ENCODE data around the gene BRS3.
"Not testable (repeated sequence)": the region's sequence is repeated elsewhere in the genome, so short reads cannot be mapped to it uniquely, and the experiment has no call there.

BRS3 gene

DNA sequence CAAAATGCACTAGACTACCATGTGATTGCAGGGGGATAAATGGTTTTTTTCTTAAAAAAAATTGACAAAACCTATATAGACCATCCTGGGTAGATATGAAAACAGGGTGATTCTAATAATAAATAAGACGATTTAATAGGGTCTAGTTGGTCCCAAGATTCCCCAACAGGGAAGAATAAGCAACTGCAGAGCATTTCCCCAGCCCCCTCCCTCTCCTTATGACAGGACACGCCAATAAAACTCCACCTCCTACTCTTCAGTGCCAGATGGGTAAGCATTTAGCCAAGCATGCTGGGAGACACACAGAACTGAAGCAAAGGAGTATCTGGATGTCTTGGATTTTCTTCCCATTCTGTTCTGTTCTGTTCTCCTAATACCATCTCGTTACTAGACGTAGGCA lies at the start of gene BRS3:
Gene BRS3, plus strand, starts transcription at position 301 of the 400 bp plus-strand sequence. CDS start 168 bp downstream, outside the sequence.
- DNase-seq (ENCODE audit: low read depth): no peak

DNA sequence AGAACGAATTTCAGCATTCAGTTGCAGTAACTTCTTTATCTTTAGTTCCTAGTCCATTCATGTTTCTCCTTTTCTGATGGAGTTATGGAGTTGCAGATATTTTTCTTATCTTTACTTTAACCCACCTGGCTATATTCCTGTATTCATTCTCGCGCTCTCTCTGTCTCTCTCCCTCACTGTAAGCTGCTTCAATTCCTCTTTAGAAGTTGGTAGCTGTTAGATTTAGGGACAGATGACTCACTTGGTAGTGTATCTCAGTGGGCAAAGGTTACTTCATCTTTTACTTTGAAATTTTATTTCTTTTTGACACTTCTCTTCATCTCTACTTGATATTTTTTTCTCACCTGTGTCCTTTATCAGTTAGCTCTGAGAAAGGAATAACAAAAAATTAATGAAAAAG lies 49.6 kb upstream of the BRS3 start:
- DNase-seq (ENCODE audit: low read depth): no peak

DNA sequence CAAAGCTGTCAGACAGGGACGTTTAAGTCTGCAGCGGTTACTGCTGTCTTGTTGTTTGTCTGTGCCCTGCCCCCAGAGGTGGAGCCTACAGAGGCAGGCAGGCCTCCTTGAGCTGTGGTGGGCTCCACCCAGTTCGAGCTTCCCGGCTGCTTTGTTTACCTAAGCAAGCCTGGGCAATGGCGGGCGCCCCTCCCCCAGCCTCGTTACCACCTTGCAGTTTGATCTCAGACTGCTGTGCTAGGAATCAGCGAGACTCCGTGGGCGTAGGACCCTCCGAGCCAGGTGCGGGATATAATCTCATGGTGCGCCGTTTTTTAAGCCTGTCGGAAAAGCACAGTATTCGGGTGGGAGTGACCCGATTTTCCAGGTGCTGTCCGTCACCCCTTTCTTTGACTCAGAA lies 42.1 kb upstream of the BRS3 start:
- DNase-seq (ENCODE audit: low read depth): not testable (repeated sequence)

DNA sequence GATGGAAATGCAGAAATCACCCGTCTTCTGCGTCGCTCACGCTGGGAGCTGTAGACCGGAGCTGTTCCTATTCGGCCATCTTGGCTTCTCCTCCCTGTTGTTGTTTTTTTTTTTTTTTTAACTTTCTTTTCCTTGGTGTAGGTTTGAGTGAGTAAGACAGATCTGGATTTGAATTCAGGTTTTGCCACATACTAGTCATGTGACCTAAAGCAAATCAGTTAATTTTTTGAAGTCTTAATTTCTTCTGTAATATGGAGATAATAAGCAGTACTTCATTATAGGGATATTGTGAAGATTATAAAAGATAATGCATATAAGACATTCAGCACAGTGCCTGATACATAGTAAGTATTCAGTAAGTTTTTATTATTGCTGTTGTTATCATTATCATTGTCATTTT lies 41.5 kb upstream of the BRS3 start:
- DNase-seq (ENCODE audit: low read depth): no peak

DNA sequence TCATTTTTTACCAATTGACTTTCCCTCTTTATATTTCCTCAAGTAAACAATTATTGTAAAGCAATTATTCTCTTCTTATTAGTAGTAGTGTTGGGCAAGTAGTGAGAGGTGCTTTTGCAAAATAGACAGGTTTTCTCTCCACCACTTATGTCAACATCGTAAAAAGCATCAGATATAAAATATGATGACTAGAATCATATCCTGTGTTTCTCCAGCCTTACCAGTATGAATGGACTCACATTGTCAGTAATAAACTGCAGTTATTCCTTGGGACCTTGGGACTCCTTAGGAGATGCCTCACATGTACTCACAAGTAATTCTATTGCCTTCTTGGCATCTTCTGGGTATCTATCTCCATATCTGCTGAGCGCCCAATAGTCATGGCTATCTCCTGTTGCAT lies 40.4 kb upstream of the BRS3 start:
- DNase-seq (ENCODE audit: low read depth): no peak

DNA sequence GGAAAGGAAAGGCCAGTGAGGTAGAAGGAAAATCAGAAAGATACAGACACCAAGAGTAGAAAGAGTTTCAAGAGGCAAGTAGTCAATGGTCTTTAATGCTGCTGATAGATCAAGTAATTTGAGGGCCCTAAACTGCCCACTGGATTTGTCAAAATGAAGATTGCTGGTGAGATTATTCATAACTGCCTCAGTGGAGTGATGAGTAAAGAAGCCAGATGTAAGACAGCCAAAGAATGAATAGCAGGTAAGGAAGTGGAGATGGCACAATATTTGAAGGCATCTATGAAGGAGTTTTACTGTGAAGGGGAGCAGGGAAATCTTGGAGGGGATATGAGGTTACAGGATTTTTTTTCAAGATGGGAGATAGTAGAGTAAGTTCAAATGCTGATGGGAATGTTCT lies 39.8 kb upstream of the BRS3 start:
- no peak for DNase-seq (ENCODE audit: low read depth)

DNA sequence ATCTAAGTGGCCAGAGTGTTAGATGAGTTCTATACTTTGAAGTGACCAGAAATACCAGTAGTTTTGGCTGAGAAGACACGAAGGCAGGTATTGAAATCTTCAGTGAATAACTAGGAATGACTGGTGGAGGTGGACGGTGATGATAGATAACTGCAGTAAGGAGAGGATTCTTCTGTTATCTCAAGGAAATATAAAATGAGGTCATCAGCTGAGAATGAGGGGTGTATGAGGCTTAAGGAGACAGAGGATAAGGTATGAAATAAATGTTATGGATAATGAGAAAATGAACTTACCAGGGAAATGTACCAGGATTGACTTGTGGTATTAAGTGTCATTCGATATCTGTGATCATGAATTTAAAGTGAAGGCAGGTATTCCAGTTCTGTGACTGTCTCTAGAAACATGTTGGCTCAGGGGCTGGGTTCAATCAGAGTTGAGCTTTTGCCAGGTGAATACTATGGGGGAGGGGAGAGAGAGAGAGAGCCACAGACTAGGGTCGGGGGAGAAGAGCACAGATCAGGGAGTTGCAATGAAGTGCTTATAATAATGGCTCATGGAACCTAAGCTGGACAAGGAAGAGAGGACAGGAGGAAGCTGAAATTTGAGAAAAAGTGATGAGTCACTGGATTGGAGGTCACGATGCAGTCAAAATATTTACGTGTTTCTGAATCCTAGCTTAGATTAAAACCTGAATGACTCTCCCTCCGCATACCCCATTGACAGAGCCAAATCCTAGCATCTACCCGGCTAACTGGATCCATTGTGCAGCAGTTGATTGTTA lies 37.5 kb upstream of the BRS3 start:
- DNase-seq (ENCODE audit: low read depth): no peak

DNA sequence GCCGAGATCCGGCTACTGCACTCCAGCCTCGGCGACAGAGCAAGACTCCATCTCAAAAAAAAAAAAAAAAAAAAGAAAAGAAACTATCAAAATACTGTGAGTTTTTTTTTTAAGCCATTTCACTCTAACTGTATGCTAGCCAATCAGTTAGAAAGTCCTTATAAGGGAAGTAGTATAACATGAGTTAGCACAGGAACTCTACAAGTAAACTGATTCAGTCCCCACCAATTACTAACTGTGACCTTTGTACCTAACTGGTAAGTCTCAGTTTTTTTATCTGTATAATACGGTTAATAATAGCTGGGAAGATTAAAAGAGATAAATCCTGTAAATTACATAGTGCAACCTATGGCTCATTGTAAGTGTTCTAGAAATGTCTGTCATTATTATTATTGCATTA lies 35.1 kb upstream of the BRS3 start:
- DNase-seq (ENCODE audit: low read depth): no peak

DNA sequence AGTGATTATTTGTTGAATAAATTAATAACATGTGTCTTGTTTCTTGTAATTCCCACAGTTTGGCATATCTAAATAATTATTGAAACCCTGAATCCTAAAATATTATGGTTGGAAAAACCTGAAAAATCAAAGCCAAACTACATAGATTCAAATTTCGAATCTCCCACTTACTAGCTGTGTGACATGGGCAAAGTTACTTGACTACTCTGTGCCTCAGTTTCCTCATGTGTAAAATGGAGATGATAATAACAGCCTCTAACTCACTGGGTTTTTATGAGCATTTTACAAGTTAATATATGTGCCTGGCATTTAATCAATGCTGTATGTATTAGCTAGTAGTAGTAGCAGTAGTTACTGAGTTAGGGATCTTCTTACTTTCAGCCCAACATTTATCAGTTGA lies 34.6 kb upstream of the BRS3 start:
- no peak for DNase-seq (ENCODE audit: low read depth)

DNA sequence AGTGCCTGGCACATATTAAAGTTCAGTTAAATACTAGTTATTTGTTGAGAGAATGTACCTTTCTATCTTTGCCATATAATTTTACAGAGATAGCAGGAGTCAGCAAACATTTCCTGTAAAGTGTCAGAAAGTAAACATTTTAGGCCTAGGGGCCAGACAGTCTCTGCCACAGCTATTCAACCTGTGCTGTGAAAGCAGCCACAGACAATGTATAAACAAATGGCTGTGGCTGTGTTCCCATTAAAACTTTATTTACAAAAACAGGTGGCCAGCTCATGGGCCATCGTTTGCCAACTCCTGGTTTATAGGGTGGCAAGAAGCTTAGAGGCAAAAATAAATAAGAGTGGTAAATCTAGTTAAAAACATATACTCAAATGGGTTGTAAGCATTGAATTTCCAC lies 34.0 kb upstream of the BRS3 start:
- no peak for DNase-seq (ENCODE audit: low read depth)

DNA sequence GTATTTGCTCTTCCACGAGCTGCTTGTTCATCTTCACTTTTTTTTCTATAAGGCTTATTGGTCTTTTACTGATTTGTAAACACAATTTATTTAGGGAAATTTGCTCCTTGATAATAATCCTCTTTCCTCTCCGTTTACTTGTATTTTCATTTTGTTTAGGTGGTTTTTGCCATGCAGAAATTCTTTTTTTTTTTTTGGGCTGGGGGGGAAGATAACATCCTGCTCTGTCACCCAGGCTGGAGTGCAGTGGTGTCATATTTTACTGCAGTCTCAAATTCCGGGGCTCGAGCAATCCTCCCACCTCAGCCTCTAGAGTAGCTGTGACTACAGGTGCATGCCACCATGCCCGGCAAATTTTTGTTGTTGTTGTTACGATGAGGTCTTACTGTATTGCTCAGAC lies 31.6 kb upstream of the BRS3 start:
- DNase-seq (ENCODE audit: low read depth): no peak

DNA sequence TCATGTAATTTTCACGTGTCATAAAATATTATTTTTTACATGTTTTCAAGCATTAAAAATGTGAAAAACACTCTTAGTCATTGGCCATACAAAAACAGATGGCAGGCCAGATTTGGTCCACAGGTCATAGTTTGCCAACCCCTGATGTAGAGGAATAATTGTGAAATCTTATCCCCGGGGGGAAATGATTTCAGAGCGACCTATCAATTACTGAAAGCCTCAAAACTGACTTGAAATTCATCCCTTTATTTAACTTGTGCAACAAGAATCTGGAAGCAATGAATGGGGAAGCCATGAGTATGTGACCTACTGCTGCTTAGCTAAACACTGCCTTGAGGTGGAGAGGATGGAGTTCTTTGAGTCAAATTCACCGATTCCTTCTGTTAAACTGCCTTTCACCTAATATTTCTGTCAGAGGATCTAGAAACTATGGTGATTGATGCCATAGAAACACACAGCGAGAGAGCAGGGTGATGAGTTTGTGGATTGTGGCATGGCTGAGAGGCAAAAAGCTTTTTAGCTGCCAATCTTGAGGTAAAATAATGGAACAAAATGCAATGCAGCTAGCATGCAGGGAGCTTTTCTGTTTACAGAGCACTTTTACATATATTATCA lies 30.3 kb upstream of the BRS3 start:
- DNase-seq (ENCODE audit: low read depth): no peak

DNA sequence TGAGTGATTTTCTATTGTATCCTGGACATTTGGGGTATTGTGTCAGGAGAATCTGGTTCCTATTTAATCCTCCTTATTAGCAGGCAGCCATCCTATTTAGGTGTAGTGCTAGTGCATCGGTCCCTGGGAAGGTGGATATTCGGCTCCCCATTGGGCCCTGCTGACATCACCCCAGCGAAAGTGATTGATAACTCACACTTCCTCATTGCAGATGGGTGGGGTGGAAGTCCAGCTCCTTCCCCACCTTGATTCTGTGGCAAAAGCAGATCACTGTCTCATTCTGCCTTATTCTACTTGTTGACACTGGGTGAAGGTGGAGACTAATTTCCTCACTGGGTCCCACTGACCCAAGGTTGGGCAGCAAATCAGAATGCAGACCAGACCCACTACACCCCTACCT lies 23.2 kb upstream of the BRS3 start:
- DNase-seq (ENCODE audit: low read depth): no peak

DNA sequence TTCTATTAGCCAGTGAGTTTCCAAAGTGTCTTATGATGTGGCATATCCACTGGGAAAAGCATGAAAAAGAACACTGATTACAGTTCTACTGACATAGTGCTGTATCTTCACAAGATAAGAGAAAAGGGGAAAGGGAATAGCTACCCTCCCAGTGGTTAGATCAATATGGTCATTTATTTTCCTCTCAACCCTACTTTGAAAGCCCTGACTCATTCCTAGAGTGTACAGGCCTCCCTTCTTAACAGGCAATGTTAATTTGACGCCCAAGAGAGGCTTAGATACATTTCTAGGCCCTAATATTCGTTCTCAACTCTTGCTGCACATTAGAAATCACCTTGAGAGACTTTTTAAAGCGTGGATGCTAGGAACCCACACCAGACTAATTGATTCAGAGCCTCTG lies 20.4 kb upstream of the BRS3 start:
- DNase-seq (ENCODE audit: low read depth): no peak

DNA sequence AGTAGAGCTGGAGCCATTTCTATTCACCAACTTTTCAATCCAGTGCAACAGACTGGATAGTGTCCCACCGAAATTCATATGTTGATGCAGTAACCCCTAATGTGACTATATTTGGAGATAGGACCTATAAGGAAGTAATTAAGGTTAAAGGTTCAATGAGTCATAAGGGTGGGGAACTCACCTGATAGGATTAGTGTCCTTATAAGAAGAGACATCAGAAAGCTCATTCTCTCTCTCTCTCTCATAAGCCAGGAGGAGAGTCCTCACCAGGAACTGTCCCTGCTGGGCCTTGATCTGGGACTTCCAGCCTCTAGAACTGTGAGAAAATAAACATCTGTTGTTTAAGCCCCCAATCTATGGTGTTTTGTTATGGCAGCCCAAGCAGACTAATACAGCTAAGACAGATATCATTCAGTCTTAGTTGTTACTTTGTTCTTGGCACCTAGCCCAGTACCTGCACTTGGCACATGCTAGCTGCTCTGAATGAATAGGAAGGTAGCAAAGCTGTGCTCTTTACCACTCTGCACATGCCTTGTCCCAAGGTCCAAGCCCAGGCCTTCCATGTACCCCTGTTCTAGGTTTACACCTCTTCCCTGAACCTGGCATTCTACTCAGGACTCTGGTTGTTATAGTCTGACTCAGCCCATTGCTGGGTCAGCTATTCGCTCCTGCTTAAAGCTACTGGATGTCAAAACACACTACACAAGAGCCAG lies 19.2 kb upstream of the BRS3 start:
- no peak for DNase-seq (ENCODE audit: low read depth)

DNA sequence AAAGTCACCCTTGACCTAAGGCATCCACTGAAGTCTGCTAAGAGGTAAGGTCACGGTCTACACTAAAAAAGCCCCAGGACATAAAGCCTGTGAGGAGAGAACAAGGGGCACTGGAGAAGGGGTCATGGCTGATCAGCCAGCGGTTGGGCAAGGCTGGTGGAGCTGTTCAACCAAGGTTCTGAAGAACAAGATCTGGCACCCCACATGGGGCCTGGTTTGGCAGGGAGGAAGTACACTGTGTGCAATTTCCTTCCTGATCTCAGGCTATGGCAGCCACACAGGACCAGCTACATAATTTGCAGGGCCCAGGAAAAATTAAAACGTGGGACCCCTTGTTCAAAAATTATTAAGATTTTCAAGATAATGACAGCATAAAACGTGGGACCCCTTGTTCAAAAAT lies 14.1 kb upstream of the BRS3 start:
- DNase-seq (ENCODE audit: low read depth): no peak

DNA sequence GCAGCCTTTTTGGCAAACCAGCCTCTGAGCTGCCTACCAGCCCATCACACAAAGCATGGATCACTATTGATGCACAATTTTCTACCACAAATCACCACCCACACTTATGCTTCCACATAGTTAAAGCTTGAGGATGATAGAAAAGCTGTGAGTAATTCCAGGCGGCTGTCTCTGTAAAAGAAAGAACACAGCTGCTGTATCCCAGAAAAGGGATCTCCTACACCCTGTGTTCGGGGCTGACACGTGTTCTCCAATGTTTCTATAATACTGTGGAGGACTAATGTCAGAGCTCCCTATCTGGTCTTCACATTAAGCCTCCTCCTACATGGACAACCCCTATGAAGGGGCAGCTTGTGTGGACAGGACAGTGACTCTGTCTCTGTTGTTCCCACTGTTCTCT lies 12.5 kb upstream of the BRS3 start:
- DNase-seq (ENCODE audit: low read depth): no peak

DNA sequence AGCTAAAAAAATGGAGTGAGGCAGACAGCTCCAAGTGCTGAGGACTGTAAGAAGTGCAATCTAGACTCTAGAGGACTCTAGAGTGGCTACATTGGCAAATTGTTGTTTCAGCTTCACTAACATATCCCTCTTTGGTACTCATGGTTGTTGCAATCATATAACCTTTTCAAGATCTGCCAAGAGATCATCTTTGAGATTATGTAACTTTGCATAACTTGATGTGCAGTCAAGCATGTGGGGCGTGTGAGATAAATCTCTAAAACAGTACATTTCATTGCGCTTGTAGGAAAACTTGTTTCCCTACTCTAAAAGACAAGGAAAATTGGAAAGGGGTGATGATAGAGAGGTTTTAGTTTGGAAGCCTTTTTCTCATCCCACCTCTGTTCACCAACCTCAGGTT lies 11.2 kb upstream of the BRS3 start:
- DNase-seq (ENCODE audit: low read depth): no peak

DNA sequence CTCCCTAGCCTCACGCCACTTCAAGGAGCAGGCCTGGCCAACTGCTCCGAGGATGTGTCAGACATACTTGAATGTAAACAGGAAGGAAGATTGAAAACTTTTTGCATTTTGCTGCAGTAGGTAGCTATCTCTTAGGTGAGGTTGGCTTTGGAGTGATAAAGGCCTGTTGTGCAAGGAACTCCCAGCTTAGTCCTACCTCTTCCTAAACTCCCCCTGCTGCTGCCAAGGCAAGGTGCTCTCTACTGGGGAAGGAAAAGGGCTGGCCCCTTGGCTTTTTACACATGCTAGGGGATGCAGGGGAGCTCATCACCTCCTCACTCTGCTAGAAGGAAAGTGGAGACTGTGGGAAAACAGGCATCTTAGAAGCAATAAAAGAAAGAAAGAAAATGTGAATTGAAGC lies 10.7 kb upstream of the BRS3 start:
- DNase-seq (ENCODE audit: low read depth): no peak

DNA sequence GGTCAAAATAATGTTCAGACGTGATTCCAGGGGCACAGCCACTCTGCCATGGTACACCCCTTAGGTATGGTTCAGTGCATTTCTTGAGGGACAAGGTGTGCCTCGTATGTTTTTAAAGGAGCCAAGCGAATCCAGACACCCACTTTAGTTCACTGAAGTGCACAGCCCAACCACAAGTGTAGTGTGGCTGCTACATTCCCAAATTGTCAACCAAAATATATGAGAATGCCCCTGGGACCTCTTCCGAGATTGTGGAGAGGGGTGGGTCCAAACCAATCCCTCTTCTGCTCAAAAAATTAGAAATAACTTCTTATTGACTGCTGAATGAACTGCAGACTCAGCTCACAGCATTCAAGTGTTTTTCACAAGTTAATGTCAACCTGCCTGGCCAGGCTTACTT lies 7.4 kb upstream of the BRS3 start:
- DNase-seq (ENCODE audit: low read depth): no peak

DNA sequence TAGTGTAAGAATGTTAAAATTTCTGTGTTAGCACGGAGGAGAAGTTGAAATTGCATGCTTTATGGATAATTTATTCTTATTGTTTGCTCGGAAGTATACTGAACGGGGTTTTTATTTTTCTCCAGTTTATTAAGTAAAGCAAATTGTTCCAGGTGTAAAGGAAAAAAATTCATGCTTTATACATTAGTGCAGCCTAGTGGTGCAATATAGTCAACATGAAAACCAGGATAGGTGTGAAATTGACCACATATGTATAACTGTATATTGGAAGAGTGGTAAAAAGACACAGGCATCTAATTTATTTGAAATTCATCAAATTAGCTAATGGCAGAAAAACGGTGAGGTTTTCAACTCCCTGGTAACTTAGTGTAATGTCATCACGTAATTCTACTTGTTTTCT lies 959 bp downstream of the BRS3 start:
- DNase-seq (ENCODE audit: low read depth): no peak

DNA sequence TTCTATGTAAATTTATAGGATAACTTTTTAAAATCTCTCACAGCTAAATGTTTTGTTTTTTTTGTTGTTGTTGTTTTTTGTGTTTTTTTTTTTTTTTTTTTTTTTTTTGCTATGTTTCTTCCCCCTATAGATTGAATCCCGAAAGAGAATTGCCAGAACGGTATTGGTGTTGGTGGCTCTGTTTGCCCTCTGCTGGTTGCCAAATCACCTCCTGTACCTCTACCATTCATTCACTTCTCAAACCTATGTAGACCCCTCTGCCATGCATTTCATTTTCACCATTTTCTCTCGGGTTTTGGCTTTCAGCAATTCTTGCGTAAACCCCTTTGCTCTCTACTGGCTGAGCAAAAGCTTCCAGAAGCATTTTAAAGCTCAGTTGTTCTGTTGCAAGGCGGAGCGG lies 4.1 kb downstream of the BRS3 start:
- no peak for DNase-seq (ENCODE audit: low read depth)

DNA sequence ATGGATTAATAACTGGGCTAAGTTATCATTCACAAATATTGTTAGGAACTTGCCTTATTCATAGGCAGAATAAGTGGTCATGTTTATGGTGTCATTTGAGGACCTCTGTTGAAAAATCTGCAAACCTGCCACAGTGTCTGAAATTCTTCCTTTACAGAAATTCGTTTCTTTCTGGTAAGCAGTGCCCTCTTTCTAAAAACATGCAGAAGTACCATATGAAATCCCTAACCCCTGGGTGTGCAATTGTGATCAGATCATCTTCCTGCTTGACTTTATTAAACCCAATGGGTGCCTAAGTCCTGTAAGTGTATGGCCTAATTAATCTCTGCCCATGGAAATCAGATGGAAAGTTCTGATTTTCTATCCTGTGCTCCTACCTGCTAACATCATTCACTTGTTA lies 5.3 kb downstream of the BRS3 start:
- DNase-seq (ENCODE audit: low read depth): no peak

DNA sequence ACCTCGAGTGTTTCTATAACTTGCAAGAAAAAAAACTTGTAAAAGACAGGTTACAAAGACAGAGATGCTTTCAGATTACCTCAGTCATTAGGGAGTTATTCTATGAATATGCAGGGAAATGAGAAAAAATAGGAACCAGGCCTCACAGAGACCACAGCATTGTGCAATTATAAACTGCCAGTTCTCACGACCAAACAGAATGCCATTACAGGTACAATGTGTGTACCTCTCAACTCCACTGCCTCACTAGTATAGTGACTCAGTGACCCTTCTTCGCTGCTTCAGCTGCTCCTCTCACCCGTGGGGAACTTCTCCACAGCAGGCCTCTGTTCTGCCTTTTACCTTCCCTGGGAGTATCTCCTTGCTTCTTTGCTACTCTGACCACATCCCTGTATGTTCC lies 7.3 kb downstream of the BRS3 start:
- no peak for DNase-seq (ENCODE audit: low read depth)

Data from stimulated activated CD8-positive, alpha-beta memory T cell treated with anti-CD3 and anti-CD28 coated beads, Interleukin-12 subunit alpha, Interleukin-12 subunit beta, amount 100 ng/mL, for 1 hour (primary cell).